ENCODE results near the gene HHAT.

HHAT gene

DNA sequence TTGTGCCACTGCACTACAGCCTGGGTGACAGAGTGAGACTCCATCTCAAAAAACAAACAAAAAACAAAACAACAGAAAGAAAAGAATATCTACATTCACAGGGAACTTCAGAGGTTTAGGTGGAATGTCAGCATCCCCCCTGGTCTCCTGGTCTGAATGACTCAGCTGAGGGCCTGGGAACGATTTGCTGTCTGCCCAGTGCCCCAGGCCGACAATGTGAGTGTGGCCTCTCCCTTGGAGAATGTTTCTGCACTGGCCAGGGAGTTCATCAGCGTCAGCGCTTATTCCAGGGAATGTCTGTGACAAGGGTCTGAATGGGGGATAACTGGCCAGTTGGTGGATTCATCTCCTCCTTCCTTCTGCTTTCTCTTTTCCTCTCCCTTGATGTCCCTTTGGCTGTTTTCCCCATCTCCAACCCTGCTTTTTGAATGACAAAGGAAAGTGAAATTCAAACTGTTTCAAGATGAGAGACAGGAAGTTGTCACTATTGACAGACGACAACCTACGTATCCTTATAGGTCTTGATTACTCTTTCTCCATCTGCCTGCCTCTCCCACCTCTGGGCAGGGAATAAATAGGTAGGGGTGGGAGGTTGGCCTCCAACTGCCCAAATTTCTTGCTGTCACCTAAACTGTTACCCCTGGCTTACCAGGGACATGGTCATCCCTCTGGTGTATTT lies 213.1 kb downstream of the HHAT start:
- DNase-seq (ENCODE audit: low read depth in 2 of 2), result no peak

DNA sequence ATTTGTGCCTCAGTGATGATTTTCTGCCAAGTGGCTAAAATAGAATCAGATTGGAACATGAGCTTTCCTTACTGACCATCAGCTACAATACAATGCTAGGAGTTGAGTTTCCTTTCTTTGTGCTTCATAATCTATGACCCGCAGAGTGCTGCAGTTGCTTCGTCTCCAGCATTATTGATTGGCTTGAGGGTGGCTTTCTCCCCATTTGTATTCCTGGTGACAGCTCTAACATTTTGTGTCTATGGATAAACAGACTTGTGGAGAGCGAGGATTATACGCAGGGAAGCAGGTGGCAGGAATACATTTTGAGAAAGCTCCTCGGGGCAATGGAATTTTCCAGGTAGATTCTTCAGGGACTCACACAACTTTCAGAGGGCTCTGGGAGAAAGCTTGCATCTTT lies 223.2 kb downstream of the HHAT start:
- DNase-seq (ENCODE audit: low read depth in 2 of 2), result no peak

DNA sequence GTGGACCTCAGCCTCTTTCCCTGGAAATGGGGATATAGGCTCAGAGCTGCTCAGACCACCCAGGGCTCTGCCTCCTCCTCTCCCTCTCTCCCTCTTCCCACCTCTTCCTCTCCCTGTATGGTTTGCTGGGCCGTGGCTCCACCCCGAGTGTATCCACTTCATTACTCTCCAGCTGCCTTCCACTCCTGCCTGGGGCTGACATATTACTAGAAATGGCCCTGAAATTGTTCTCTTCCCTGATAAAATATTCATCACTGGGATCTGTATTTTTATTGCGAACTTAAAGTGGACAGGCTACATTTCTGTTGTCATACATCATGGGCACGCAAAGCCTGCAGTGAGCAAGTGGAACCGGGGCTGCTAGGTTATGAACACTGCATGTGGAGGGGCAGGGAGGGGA lies 225.0 kb downstream of the HHAT start:
- DNase-seq (ENCODE audit: low read depth in 2 of 2), result no peak

DNA sequence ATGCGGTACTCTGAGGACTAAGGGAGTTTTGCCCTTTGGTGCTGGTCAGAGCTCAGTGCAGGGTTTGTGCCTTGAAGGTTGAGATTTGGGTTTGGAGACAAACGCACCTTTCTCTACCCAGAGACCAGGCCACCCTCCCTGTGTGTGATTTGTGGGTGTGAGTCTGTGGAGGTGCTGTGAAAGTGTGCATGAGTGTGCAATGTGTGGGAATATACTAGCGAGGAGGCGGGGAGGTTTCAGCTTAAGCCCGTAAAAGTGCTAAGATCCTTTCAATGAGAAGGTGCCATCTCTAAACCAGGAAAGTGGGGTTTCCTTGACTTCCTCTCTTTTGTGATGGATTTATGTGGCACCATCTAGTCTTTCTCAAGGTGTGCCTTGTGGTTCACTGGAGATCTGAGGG lies 225.7 kb downstream of the HHAT start:
- no peak for DNase-seq (ENCODE audit: low read depth in 2 of 2)

DNA sequence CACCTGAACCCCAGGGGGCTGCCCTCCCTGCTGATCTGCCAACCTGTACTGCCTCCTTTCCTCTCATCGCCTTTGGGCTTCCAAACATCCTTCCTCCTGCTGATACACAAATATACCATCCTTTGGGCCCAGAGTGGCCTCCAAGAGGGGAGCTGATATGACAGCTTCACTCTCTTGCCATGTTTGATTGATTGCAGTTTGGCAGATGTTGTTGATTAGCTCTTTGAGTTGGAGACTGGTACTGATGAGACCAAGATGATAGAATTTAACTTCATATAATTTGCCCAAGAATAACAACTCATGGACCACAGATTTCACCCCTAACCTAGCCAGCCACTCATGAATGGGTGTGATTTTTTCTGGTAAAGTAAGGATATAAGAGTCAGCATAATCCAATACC lies 227.8 kb downstream of the HHAT start:
- no peak for DNase-seq (ENCODE audit: low read depth in 2 of 2)

DNA sequence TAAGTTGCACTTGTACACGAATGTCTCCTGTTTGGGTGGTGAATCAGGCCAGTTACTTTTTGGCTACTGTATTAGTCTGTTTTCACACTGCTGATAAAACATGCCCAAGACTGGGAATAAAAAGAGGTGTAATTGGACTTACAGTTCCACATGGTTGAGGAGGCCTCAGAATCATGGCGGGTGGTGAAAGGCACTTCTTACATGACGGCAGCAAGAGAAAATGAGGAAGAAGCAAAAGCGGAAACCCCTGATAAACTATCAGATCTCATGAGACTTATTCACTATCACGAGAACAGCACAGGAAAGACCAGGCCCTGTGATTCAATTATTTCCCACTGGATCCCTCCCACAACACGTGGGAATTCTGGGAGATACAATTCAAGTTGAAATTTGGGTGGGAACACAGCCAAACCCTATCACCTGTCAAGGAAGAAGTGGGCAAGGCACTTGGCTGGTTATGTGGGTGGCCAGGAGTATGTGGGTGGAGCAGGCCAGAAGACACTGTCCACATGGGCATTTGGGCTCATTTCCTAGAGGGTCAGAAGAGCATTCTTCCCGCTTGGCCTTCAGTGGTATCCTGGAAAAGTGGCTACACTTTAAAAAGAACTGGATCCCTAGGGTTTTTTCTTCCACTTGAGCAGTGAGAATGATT lies 228.8 kb downstream of the HHAT start:
- DNase-seq (ENCODE audit: low read depth in 2 of 2), result no peak

DNA sequence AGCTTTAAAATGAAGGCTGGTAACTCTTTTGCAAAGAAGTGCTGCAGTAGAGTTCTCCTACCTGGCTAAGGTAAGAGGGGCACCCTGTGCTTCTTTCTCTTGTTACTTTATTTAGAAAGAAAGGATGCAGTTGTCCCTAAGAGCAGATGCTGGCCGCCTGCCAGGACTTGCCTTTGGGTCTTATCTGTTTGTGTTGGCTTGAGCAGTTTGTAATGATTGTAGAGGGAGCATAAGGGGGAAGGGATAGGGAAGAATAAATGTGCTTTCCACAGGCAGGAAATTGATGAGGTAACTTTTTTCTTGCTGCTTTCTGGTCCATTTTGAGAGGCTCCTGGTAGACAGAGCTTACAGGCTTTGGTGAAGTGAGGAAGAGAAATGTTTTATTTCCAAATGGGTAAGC lies 229.6 kb downstream of the HHAT start:
- no peak for DNase-seq (ENCODE audit: low read depth in 2 of 2)

DNA sequence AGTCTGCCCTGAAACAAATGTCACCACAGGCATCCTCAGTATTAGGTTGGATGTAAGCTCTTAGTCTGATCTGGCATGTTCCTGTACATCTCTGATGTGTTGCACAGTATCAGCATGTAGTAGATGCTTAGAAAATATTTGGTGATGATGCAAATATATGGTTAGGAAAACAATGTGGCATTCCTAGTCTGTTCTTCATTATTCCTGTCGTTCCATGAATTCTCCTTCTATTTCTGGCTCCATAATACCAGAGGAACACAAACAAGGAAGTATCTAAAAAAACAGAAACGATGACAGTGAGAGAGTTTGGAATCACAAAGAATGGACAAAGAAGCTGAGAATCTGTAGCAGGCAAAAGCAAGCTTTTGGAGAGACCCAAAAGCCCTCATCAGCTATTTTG lies 236.6 kb downstream of the HHAT start:
- no peak for DNase-seq (ENCODE audit: low read depth in 2 of 2)

DNA sequence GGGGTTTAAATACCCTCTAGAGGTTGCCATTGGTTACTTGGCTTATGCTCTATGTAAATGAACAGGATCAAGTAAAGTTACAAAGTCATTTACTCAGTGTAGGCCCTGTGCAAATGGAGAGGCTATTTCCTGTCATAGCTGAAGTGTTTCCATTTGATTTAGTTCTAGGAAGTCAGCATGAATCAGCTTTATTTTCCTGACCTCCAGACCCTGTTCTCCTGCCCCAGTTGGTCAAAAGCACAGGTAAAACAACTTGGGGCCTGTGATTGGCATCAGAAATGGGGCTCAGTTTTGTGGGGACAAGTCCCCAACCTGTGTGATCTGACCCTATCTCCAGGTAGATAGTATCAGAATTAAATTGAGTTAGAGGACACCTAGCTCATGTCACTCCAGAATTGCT lies 239.9 kb downstream of the HHAT start:
- no peak for DNase-seq (ENCODE audit: low read depth in 2 of 2)

DNA sequence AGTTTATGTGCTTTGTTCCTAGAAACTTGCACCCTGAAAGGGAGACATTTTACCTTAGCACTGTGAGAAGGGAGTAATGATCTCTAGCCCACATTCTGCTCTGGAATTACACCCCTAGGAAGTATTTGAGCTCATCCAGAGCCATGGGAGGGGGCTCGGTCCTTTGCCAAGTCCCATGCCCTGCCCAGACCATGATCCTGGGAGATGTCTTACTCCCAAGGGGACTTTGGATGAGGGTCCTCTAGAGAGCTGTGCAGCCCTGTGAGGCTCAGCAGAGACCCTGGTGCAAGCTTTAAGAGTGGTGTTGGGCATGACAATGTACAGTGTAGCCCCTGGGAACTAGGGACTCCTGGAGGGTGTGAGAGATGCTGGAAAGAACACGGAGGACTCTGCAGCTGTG lies 241.4 kb downstream of the HHAT start:
- no peak for DNase-seq (ENCODE audit: low read depth in 2 of 2)

DNA sequence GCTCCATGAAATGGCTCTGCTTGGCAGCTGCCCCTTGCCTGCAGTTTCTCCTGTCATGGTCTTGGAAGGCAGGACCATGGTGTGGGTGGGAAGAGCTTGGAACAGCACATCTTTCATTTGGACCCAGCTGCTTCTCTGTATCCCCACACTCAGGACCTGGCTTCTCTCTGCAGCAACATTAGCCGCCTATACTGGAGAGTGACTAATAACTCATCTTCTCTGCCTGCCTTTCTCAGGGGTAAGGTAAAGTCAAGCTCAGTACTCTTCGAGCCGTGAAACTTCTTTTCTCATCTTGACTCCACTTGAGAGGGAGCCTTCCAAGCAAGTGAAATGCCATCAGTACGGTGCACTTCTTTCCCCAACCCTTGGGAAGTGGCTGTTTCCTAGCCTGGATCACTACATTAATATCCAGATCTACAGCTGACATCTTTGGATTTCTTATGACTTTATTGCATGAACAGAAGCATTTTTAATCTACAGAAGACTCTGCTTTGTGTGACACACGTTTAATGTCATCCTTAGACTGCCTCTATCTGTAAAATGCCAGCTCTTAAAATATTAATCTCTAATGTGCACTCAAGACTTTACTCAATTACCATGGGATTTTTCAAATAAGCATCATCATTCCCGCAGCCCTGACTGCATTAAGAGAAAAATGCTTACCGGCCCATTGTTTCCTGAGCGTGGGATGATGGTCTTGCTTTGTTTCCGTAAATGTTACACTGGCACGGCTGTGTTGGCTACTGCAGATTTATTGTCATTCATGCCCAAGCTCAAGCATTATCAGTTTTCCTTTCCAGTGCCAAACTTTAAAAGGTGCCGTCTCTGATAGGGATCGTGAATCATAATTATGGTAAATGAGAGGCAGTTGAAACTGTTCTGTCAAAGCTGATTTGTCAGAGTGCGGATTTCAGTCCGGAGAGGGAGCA lies 242.9 kb downstream of the HHAT start:
- no peak for DNase-seq (ENCODE audit: low read depth in 2 of 2)

DNA sequence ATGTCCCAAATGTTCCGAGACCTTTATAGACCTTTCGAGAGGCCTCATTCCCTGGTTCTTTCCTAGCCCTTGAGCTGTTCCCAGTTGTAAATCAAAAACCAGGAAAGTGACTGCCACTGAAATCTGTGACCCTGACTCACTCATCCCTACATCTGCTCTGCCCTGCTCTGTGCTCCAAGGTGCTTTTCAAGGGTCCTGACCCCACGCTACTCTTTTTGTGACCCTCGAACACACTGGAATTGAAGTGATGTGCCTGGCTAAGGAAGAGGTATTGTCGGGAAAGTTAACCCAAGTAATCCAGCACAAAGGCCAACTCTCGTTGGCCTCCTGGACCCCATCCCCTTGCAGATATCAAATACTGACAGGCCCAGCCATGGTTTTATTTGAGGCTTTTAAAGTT lies 244.4 kb downstream of the HHAT start:
- no peak for DNase-seq (ENCODE audit: low read depth in 2 of 2)

DNA sequence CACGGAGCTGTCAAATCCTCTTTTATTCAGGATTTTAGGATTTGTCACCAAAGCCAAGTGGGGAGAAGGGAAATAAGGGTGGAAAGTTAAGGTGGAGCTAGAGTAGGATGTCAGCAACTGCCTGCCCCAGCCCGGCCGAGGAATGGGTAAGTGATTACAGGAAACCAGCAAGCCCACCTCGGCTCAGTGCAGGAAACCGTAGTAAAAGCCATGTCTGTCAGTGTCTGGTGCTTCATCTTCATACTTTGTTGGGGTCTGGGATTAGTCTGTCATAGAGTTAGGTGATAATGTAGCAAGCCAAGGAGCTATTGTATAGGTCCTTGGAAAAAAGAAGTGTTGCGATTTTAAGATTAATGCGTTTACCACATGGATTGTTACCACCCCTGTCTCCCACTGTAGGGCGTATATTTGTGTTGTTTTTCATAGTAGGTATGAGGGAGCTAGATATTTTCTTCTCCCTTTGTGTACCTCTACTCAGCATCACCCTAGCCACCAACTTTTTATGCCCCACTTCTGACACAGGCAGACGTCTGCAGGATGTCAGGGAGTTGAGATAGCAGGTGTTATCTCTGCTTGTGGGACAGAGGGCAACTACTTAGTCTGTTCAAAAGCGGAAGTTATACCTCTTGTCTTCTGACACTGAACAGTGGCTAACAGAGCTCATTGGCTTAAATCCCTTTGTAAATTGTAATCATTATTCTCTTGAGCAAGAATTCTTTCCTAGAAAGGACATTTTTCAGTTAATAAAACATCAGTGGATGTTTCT lies 253.7 kb downstream of the HHAT start:
- DNase-seq (ENCODE audit: low read depth in 2 of 2), result no peak

DNA sequence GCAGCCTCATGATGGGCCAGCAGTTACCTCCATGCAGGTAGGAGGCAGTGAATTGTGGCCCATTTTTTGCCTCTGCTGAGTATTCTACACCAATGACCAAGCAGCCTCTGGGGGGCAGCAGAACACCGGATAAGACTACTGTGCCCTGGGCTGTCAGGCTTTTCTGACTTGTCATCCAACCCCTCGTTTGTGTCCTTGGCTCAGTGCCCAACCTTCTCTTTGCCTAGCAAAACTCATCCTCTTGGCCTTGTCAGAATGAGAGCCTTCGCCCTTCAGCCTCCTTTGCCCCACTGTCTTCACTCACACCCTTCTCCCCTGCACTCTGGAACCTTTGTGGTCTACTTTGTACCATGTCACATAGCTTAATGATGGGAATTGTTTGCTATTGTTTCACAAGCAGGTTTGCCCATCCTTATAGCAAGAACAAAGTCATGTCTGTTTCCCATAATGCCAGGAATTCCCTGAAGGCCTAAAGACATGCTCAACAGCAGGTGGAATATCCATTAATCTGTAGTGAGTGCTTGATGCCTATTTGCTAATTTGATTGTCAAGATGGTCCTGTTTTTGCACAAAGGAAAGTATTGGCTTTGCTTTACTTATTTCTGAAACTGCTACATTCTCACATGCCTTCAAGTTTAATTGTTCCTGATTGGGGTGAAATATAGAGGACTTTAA lies 255.9 kb downstream of the HHAT start:
- DNase-seq (ENCODE audit: low read depth in 2 of 2), result peak; percentile 60 to 70

DNA sequence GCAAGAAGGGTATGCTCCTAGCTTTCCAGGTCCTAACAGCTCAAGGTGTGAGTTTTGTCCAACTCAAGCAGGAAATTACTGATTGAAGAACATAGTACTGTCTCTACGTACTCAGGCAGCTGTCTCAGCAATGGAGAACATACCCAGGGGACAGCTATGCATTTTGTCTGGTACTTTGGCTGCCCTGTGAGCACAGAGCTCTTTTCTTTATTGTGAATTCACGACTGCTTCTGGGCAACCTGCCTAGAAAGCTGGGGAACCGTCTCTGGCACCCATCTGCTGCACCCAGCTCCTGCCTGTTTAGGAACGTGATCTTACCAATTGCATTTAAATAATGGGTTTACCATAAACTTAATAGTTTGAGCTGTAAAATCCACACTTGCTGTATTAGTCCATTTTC lies 258.1 kb downstream of the HHAT start:
- DNase-seq (ENCODE audit: low read depth in 2 of 2), result no peak

DNA sequence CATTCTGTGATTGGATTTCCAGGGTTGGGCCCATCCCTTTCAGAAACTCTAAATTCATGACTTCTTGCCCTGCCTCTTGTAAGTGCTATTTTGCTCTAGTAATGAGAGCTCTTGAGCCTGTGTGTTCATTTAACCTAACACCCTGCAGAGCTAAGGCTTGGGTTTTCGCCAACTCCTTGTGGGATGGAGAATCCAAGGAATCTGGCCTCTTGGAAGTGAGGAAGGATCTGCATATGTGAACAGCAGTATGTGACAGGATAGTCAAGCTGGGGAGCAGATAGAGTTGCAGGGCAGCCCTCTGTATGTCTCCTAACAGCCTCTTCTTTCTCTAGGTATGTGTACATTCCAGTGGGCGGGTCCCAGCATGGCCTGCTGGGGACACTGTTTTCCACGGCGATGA lies 258.9 kb downstream of the HHAT start:
- DNase-seq (ENCODE audit: low read depth in 2 of 2), result no peak

DNA sequence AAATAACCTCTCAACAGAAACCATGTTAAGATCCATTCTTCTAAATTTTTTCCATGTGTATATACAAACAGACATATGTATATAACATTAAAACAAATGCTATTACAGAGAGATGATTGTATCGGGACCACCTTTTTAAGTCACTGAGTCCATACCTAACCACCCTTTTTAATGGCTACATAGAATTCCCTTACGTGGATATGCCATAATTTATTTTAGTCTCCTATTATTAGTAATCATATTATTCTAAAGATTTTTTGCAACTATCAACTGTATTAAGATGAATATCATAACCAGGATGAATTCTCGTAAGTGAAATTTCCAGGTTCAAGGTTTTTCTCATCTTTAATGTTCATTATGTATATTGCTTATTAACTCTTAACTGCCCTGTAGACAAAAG lies 259.7 kb downstream of the HHAT start:
- no peak for DNase-seq (ENCODE audit: low read depth in 2 of 2)

DNA sequence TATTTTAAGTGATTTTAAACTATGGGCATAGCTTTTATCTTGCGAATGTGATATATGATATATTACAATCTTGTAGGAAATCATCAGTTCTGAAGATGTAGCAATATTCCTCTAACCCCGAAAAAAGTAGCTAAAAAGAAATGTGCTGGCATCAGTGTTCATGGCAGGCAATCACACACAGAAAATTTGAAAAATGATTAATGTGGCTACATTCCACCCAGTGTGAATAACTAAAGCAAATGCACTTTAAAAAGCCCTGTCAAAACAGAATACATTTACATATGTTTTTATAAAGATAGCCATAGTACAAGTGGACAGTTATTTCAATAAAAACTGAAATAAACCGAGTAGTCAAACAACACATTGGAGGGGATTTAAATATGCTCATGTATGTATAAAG lies 260.2 kb downstream of the HHAT start:
- DNase-seq (ENCODE audit: low read depth in 2 of 2), result no peak

DNA sequence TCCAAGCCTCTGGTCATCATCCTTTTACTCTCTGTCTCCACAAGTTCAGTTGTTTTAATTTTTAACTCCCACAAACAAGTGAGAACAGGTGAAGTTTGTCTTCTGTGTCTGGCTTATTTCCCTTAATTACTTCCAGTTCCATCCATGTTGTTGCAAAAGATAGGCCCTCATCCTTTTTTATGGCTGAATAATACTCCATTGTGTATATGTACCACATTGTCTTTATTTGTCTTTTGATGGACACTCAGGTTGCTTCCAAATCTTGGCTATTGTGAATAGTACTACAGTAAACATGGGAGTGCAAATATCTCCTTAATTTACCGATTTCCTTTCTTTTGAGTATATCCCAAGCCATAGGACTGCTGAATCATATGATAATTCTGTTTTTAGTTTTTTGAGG lies 262.5 kb downstream of the HHAT start:
- no peak for DNase-seq (ENCODE audit: low read depth in 2 of 2)

DNA sequence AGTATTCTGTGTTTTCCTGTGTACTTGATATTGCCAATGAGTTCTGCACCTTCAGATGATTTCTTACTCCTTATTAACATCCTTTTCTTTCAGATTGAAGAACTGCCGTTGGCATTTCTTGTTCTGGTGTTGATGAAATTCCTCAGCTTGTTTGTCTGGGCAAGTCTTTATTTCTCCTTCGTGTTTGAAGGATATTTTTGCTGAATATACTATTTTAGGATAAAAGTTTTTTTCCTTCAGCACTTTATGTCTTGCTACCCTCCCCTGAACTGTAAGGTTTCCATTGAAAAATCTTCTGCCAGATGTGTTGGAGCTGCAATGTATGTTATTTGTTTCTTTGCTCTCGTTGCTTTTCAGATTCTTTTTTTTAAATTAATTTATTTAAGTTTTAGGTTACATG lies 265.9 kb downstream of the HHAT start:
- no peak for DNase-seq (ENCODE audit: low read depth in 2 of 2)

DNA sequence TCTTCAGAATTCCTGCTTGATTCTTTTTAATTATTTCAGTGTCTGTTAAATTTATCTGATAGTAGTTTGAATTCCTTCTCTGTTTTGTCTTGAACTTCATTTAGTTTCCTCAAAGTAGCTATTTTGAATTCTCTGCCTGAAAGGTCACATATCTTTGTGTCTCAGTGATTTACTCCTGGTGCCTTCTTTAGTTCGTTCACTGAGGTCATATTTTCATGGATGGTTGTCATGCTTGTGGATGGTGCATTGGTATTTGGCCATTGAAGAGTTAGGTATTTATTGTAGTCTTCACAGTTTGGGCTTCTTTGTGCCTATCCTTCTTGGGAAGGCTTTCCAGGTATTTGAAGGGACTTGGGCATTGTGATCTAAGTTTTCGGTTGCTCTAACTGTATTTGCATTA lies 267.9 kb downstream of the HHAT start:
- no peak for DNase-seq (ENCODE audit: low read depth in 2 of 2)

Measured in stimulated activated CD4-positive, alpha-beta T cell treated with anti-CD3 and anti-CD28 coated beads, Interleukin-15, amount 100 ng/mL, for 48 hours (primary cell).